UCSD-AML1 (cell line): ENCODE results near the gene ANKRD13C.

ENCODE experiments used
- DNase-seq: peaks from one replicate; lab custom pipeline; 2025; ENCODE audit not compliant: unreplicated experiment; lab: John Stamatoyannopoulos, UW

The ANKRD13C gene

DNA sequence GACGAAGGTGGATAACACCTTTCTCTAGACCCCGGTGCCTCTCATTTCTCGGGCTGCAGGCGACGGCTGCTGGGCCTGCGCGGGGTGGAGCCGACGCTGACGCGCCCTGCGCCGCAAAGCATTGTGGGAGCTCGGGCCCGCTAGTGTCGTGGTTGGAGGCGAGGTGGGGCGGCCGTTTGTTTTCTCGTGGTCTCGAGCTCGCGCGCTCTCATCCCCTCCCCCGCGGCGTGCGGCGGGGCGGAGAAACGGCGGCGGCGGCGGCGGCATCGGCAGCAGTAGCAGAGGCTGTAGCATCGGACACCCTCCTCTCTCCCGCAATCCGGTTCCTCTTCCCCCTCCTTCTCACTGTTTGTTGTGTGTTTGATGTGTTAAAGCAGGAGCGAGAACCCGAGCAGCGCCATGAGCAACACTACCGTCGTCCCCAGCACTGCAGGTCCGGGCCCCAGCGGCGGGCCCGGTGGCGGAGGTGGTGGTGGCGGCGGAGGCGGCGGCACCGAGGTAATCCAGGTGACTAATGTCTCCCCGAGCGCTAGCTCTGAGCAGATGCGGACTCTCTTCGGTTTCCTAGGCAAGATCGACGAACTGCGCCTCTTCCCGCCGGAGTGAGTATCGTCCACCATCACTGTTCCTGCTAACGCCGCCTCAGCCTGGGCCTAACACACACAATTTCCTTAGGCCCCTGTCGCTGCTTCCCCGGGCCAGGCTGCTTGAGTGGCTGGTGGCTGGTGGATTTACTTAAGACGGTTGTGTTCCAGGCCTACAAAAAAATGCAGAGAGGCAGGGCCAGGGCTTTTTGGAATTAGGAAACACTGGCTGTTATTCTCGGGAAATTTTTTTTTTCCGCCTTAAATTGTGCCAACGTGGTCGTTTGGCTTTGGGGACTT is 133.0 kb downstream of the ANKRD13C start, which contains the start of gene SRSF11:
SRSF11 (plus strand) TSS at position 143 of the 884 bp plus-strand sequence; CDS start at position 400, 257 bp downstream.
- DNase-seq, result peak; percentile 96

- DNase-seq, result peak; percentile 9
Measured at GRCh38 chr1:70220517-70221237, 133.8 kb downstream of the ANKRD13C start.

- no peak for DNase-seq
Measured at GRCh38 chr1:70220015-70220414, 134.5 kb downstream of the ANKRD13C start.

DNA sequence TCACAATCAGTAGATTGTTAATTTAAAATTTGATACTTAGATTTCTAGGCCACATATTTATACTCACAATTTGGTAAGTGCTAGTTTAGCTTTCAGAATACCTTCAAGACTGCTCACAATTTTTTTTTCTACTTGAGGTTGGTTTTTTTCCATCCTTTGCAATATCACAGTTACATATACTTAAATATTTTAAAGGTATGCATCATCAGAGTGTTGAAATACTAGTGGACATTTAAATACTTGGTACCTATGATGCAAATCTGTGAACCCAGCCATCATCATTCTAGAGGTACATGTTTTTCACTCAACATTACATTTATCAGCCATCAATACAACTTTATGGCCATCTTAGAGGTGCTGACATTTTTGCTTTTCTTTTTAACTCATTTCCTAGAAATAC is 143.0 kb downstream of the ANKRD13C start:
- no peak for DNase-seq

DNA sequence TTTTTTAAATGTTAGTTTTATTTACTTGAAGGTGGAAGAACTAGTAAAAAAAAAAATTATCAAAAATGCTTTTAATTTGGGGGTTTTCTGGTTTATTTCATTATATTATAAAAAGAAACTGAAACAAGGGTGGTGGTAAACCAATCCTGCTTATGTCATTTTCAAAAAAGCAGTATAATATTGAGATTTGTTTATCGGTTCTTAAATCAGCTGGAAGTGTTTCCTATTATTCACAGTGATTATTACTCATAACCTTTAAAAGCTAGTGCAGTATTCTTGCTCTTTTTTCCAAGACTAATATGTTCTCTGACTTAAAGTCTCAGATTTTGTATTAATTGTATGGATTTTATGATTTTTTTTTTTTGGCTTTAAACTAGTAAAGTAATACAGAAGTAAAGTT is 143.7 kb downstream of the ANKRD13C start:
- DNase-seq, result no peak
